HG03354 (cell line): ENCODE data around the gene ASPDH.
"Not testable (repeated sequence)": the region's sequence is repeated elsewhere in the genome, so short reads cannot be mapped to it uniquely, and the experiment has no call there.

Experiments
- ATAC-seq: cut with Tn5 transposase; IDR thresholded peaks from one replicate; pipeline ENCODE4 v1.9.1; 2021; ENCODE audit warnings: mild to moderate bottlenecking; ENCODE audit not compliant: unreplicated experiment, poor library complexity, severe bottlenecking

Gene ASPDH

DNA sequence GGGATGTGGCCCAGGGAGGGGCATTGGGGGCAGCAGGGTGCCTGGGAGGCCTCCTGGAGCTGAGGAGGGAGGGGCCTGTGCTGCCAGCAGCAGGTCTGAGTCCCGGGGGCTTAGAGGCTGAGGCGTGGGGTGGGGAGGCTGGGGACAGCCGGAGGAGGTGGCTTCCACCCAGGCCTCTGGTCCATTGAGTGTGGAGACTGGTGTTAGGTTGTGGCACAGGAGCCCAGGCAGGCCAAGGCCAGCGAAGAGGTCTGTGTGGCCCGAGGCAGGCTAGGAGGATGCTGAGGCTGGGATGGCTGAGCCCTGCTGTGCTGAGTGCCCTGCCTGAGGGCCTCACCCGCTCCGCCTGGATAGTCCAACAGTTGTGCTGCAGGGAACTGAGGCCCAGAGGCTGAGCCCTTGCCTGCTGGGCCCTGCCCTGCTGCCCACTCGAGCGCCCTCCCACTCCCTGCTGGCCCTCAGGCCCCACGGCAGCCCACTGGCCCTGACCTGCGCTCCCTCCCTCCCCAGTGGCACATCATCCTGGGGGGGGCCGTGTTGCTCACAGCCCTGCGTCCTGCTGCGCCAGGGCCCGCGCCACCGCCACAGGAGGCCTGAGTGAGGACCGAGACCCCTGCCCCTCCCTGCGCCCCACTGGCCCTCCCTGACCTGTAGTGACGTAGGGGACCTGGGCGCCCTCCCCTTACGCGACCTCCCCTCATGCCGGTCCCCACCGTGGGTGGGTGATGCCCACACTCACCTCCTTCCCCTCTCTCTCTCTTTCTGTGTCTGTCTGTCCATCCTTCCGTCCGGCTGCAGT lies 32.2 kb downstream of the ASPDH start:
- no peak for ATAC-seq

DNA sequence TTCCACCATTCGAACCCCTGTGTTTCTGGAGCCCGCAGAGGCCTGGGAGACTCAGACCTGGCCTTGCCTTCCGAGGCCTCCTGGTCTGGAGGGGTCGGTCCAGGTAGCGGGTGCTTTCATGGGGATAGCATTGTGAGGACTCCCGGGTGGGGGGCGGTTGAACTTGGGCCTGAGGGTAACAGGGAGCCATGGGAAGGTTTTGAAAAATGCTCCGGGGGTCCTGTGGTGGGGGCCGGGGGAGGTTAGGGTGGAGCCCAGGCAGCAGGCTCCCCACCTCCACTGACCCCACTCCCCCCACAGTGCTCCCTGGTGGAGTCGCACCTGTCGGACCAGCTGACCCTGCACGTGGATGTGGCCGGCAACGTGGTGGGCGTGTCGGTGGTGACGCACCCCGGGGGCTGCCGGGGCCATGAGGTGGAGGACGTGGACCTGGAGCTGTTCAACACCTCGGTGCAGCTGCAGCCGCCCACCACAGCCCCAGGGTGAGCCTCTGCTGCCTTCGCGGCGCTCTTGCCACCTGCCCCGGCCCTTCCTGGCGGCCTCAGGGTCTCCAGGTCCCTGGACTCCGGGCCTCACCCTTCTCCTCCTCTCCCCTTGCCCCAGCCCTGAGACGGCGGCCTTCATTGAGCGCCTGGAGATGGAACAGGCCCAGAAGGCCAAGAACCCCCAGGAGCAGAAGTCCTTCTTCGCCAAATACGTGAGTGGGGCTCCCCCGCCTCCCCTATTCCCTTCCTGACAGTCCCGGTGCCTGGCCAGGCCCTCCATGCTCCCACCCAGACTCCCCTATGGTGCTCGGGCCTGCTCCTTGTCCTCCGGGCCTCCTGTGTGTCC lies 33.2 kb downstream of the ASPDH start:
- ATAC-seq, result no peak

DNA sequence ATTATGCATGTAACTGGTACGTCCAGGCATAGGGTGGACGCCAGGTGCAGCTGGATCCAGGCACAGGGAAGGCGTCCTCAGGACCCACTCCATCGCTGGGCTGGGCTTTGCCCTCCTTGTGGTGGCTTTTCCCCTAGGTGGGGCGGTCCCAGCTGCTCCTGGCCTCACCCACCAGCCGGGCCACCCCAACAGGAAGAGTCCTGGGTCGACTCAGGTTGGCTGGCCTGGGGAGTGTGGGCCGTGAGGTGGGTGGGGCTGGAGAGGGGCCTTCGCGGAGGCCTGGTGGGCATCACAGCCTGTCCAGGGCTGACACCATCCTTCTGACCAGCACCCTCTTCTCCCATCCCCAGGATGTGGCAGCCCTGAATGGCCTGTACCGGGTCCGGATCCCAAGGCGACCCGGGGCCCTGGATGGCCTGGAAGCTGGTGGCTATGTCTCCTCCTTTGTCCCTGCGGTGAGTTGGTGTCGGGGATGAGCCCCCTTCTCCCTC lies 33.9 kb downstream of the ASPDH start:
- ATAC-seq, result no peak

DNA sequence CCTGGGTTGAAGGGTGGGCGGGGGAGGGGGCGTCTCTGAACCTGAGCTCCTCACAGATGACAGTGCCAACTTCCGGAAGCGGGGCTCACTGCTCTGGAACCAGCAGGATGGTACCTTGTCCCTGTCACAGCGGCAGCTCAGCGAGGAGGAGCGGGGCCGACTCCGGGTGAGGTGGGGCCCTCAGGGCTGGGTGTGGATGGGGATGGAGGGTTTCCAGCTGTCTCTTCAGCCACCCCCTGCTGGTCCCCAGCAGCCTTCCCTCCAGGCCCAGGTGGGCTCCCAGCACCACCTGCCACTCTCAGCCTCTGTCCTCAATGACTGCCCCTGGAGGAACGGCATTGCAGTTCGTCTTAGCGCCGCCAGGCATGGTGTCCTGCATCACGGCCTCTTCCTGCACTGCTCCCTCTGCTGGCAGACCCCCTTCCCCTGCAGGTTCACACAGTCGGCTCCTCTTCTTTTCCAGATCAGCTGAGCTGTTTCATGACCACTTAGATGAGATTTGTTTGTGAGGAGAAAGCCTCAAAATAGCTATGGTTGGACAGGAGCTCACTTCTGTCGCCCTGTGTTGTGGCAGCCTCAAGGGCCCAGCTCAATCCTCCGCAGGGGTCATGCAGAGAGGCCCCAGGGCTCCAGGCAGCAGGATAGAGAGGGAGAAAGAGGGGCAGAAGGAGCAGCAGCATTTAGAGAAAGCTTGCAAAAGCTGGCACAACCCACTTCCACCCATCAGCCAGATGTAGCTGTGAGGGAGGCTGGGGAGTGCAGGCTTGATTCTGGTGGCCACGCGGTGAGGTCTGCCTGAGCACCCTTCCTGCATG lies 34.6 kb downstream of the ASPDH start:
- ATAC-seq, result no peak

DNA sequence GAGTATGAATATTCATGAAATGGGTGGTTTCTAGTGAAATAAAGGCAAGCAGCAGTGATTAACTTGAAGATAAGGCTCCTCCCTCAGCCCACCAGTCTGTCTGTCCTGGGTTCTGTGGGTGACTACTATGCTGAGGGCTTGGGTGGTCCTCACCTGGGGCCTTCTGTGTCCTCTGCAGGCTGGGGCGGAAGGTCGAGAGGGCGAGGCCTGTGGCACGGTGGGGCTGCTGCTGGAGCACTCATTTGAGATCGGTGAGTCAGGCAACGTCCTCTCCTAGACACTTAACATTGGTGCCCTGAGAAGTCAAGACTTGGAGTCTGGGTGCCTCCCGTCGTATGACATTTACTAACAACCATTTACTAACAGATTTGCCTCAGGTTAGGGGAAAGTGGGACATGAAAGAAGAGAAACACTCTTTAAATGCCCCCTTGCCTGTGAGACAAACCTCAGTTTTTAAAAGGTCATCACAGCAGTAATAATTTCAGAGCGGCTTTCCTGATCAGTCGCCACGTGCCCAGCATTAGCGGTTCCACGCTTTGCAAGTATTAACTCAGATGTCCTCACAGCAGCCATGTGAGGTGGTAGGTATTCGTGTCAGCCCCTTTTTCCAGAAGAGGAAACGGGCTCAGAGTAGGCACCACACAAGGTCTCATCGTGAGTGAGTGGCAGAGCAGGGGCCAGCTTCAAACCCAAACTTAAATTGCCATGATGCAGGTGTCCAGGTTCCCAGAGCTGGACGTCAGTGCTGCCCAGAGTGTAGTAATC lies 35.8 kb downstream of the ASPDH start:
- ATAC-seq, result no peak

DNA sequence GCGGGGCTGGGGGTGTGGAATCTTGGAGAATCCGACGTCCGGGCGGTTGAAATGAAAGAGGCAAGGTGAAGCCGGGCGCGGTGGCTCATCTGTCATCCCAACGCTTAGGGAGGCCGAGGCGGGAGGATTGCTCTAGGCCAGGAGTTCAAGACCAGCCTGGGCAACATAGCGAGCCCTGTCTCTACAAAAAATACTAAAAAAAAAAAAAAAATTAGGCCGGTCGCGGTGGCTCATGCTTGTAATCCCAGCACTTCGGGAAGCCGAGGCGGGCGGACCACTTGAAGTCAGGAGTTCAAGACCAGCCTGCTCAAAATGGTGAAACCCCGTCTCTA lies 36.8 kb downstream of the ASPDH start:
- ATAC-seq, result no peak

DNA sequence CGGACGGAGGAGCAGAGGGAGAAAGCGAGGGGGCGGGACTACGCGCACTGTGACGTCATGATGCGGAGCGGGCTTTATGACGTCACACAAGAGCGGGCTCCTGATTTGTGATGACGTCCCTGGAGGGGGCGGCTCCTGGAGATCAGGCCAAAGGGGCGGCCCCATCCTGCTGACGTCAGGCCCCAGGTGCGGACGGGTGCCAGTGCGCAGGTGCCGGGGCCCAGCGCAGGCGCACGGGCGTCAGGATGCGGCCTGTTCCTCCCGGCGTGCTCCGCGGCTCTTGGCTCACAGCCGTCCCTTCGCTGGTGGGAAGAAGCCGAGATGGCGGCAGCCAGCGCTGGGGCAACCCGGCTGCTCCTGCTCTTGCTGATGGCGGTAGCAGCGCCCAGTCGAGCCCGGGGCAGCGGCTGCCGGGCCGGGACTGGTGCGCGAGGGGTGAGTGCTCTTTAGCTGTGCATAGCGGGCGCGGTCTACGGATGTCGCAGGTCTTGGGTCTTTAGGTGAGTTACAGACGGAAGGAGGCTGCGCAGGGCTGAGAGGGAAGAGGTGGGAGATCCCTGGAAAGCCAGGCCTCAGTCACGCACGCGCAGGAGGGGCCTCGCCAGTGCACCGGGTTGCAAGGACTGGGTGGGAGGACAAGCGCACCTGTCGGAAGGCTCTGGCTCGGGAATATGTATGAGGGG lies 37.3 kb downstream of the ASPDH start, which contains the start of the genes EMC10 and GARIN5A:
Gene EMC10 (plus strand): TSS at position 284 of the 683 bp plus-strand sequence. CDS start 38 bp downstream, at position 322.
Gene GARIN5A (minus strand): TSS at position 625 of the 683 bp plus-strand sequence. CDS start 460 bp downstream, at position 165.
- ATAC-seq, result peak; percentile 92

DNA sequence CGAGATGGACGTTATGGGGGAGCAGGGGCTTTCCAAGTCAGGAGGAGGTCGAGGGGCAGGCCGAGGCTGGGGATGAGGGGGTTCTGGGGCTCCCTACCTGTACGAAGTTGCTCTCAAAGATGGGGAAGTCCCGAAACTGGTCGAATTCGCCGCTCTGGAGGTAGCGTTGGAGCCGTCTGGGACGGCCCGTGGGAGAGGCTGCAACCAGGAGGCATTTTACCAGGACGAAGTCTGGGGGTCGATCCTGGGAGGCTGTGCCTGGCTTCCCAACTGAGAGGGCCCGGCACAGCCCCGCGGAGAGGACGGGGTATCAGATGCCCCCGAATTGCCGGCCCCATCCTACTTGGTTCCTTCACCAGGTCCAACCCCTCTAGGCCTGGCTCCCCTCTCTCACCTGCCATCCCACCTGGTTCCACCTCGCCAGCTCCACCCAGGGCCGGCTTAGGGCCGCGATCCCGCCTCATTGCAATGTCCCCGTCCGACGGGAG lies 37.9 kb downstream of the ASPDH start:
- peak; percentile 18 for ATAC-seq

DNA sequence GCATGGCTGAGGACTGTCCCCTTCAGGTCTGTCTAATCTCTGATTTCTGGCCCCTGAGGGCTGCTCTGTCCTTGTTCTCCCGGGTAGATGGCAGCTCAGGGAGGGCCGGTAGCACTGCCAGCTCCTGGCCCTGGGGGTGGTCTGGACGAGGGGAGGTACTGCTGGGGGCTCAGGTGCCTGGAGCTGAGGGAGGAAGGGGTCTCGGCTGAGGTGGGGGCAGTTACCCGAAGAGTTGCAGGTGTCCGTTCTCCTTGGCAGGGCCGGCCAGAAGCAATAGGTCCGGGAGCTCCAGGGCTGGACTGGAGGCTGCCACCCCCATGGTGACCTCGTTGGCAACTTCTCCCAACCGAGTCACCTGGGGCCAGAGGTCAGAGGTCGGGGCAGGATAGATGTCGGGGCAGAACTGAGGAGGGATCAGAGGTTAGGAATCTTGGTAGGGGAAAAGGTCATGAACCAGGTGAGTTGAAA lies 38.6 kb downstream of the ASPDH start:
- ATAC-seq, result no peak

DNA sequence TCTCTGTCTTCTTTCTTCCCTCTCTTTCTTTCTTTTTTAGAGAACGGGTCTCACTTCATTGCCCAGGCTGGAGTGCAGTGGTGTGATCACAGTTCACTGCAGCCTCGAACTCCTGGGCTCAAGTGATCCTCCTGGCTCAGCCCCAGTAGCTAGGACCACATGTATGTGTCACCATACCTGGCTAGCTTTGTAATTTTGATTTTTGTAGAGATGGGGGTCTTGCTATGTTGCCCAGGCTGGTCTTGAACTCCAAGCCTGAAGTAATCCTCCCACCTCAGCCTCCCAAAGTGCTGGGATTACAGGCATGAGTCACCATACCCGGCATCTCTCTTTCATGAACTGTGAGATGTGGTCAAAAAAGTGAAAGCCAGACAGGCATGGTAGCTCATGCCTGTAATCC lies 40.4 kb downstream of the ASPDH start:
- ATAC-seq, result not testable (repeated sequence)

DNA sequence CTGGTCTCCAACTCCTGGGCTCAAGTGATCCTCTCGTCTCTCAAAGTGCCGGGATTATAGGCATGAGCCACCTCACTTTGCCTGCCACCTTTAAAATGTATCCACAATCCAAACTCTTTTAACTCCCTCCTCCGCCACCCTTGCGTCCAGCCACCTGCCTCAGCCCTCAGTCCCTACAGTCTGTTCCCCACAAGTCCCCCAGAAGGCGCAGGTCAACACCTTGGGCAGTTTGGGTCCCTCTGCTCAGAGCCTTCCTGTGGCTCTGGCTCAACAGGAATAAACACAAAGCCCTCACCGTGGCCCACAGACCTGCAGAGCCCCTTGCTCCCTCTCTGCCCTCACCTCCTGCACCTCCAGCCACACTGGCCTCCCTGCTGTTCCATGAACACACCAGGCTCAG lies 44.9 kb downstream of the ASPDH start:
- ATAC-seq, result no peak

DNA sequence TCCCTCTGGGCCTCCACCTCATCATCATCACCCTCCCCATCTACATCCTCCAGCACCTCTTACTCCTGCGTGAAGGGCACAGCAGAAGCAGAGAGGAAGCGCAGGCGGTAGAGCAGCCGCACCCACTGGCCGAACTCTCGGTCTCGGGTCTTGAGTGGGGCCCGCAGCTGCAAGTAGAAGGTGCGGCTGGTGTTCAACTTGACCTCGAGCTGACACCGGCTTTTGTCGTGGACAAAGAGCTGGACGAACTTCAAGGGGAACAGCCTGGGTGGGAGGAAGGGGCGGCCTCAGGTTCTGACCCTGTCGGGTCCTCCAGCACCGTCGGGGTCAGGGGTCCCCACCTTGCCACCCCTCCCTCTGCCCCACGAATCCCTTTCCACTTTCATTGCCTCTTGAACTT lies 46.1 kb downstream of the ASPDH start:
- ATAC-seq, result no peak

DNA sequence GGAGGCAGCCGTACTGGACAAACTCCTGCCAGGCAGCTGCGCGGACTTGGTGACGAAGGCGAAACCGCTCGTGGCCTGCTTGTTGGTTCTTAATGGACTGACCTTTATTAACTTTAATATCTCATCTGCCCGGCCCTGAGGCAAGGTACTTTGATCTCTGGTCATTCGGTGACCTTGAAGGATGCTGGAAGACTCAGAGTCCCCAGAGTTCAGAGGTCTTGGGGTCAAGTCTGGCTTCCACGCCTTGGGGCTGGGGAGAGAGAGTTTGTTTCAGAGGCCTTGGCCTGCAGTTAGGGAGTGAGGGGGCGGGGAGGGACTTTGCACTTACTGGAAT lies 47.0 kb downstream of the ASPDH start:
- ATAC-seq, result no peak

DNA sequence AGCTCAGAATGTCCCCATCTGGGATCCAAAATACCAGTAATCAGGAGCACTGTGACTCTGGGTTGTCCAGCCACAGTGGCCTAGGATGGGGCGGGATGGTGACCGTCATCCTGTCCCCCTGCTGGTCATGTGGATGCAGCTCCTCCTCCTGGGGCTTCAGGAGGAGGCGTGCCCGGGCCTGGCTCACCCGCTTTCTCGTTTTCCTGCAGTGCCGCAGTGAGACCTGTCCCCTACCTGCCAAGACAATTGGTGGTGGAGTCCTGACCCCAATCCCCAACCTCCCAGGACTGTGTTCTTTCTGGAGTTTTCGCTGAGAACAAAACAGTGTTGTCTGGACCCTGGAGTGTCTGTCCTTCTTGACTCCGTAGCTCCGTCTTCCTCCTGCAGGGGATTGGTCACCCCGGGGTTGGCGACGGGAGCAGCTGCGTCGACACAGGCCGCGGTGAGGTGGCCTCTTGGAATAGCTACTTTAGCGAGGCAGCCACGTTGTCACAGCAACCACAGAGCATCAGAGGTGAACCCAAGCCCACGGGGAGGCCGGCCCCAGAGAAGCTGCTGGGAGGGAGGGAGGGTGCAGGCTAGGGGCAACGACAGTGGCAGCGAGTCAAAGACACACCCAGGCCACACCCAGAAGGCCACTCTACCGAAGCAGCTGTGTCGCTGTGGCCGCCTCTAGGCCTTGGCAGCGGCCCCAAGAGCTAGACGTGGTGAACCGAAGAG lies 47.6 kb downstream of the ASPDH start:
- ATAC-seq, result no peak

DNA sequence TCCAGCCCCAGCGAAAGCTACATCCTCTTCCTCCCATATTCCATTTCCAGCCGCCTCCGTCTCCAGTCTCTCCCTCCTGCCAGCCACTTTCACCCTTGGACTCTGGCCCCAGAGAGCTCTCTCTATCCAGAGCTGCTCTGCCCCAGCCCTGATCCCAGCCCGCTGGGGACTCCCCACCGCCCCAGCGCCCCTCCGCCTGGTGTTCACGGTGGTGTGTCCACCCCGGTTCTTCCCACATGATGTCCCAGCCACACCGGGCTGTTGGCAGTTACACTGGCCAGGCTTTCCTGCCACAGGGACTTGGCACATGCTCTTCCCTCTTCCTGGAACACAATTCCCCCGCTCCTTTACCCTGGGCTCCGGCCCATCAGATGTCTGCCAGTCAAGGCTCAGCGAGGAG lies 48.7 kb downstream of the ASPDH start:
- no peak for ATAC-seq

DNA sequence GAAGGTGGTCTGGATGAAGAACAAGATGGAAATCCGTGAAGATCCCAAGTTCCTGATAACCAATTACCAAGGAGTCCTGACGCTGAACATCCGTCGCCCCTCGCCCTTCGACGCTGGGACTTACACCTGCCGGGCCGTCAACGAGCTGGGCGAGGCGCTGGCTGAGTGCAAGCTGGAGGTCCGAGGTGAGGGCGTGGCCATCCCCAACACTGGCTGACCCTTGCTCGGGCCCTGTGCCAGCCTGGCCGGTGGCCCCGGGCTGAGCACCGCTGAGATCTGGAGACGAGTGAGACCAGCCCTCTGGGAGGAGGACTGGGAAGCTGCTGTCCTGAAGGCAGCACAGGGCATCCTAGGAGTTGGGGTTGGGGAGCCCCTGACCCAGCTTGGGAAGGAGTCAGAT lies 49.4 kb downstream of the ASPDH start:
- ATAC-seq, result no peak

DNA sequence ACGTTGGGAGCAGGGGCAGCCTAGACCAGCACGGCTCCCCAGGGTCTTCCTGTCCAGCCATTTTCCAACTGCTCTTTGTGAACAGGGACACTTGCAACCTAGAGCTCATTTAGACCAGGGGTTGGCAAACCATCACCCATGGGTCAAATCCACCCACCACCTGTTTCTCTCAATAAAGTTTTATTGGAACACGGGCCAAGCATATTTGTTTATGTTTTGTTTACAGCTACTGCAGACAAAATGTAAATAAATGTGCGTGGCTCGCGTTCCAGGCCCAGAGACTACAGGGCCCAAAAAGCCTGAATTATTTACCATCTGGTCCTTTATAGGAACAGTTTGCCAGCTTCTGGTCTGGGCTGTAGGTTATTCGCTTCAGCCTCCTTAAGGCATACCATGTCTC lies 50.7 kb downstream of the ASPDH start:
- ATAC-seq, result no peak
